GM12878 (cell line): ENCODE measurements around the gene NUDT13. TPM values are rescaled to one million over a fixed set of nuclear protein-coding genes. Genes with fewer than 3 reads are reported as not detected.

Source experiments
- ATAC-seq: fragments of 200-7000 bp; cut with Tn5 transposase; 3 replicates; pipeline ENCODE4 v1.9.1; 2020; ENCODE audit warnings: mild to moderate bottlenecking, moderate library complexity
- BruUV-seq: library from RNA; stranded (reverse); fragments of 400-500 nt; replicated peaks from 2 replicates; lab custom pipeline; 2021; lab: Mats Ljungman, UMichigan
- CTCF ChIA-PET: fragments of 300-600 bp; sonication (Branson Sonifier 250); formaldehyde crosslinking; extraction: SDS; loops from one replicate; lab custom pipeline; 2021; ENCODE audit warnings: inconsistent platforms; lab: Yijun Ruan, JAX
- POLR2A ChIA-PET: fragments of 350-600 bp; formaldehyde crosslinking; extraction: SDS; loops from one replicate; lab custom pipeline; 2021; ENCODE audit warnings: inconsistent platforms; lab: Charles Lee
- RAD21 ChIA-PET: fragments of 300-600 bp; sonication (Branson Sonifier 250); formaldehyde crosslinking; loops from one replicate; lab custom pipeline; 2023; ENCODE audit warnings: antibody characterized with exemption; ENCODE audit not compliant: unreplicated experiment; lab: Charles Lee
- SMC1A ChIA-PET: fragments of 300-600 bp; sonication (Branson Sonifier 250); formaldehyde crosslinking; loops from one replicate; lab custom pipeline; 2023; ENCODE audit not compliant: unreplicated experiment, uncharacterized antibody; lab: Charles Lee
- DNase-seq: peaks from one replicate; pipeline ENCODE4 v3.0.0-alpha.2; 2011; ENCODE audit warnings: low read depth, low spot score
- FAIRE-seq: peaks from 3 replicates; lab custom pipeline; 2011; peaks lifted over from hg19 to GRCh38; lab: Jason Lieb, UNC
- H2AFZ ChIP-seq: 2 replicates; pipeline ENCODE4 v1.6.0; 2011; ENCODE audit warnings: low read depth, low read length, control low read depth; ENCODE audit not compliant: control insufficient read depth
- H3K27ac ChIP-seq: 2 replicates; pipeline ENCODE4 v1.5.1; 2011; ENCODE audit warnings: control low read depth; ENCODE audit not compliant: control insufficient read depth, insufficient read depth
- H3K27me3 ChIP-seq, 2 experiments: replicated peaks in 1 of 2; 2 replicates each; pipeline versions ENCODE4 v1.6.0 to v1.6.1; 2011; ENCODE audit warnings: low read length in 1 of 2; ENCODE audit not compliant: control insufficient read depth in 2 of 2, insufficient read depth in 2 of 2
- H3K36me3 ChIP-seq, 2 experiments: 2 replicates each; pipeline ENCODE4 v1.5.1; 2011; ENCODE audit warnings: low read length in 1 of 2; ENCODE audit not compliant: control insufficient read depth in 2 of 2, insufficient read depth in 2 of 2
- H3K4me1 ChIP-seq: 2 replicates; pipeline ENCODE4 v1.6.1; 2011; ENCODE audit warnings: mild to moderate bottlenecking, low read length, moderate library complexity, mixed read lengths; ENCODE audit not compliant: control insufficient read depth, insufficient read depth
- H3K4me2 ChIP-seq: 2 replicates; pipeline ENCODE4 v1.6.0; 2011; ENCODE audit warnings: control low read depth; ENCODE audit not compliant: control insufficient read depth, insufficient read depth
- H3K4me3 ChIP-seq: fragments of 200-600 bp; sonication (generic); 2 replicates; pipeline ENCODE4 v1.5.1; 2016
- H3K79me2 ChIP-seq: 2 replicates; pipeline ENCODE4 v1.6.0; 2011; ENCODE audit warnings: low read length; ENCODE audit not compliant: control insufficient read depth, insufficient read depth
- H3K9ac ChIP-seq: 2 replicates; pipeline ENCODE4 v1.8.0; 2011; ENCODE audit warnings: low read length, control low read depth, mixed read lengths; ENCODE audit not compliant: control insufficient read depth, insufficient read depth
- H3K9me3 ChIP-seq: replicated peaks from 3 replicates; pipeline ENCODE4 v1.5.1; 2011; ENCODE audit warnings: mild to moderate bottlenecking, low read length; ENCODE audit not compliant: control insufficient read depth, insufficient read depth
- H4K20me1 ChIP-seq: 2 replicates; pipeline ENCODE4 v1.6.0; 2011; ENCODE audit not compliant: control insufficient read depth, insufficient read depth
- EGR1 ChIP-seq, 2 experiments: IDR thresholded peaks; 1 replicate in 1 of 2; 2 replicates in 1 of 2; pipeline ENCODE4 v1.6.1; 2011 to 2012; ENCODE audit warnings: low read depth in 2 of 2, low read length in 2 of 2, borderline replicate concordance in 1 of 2, mild to moderate bottlenecking in 1 of 2, moderate library complexity in 1 of 2
- EZH2 ChIP-seq: IDR thresholded peaks from 2 replicates; pipeline ENCODE4 v1.6.1; 2012; ENCODE audit warnings: low read depth, mild to moderate bottlenecking, control low read depth, inconsistent platforms, low read length, borderline replicate concordance; ENCODE audit not compliant: control insufficient read depth
- LARP7 ChIP-seq: fragments of 450-650 bp; IDR thresholded peaks from 2 replicates; pipeline ENCODE4 v1.6.1; 2017; ENCODE audit warnings: mild to moderate bottlenecking
- MXI1 ChIP-seq: fragments of 150-350 bp; IDR thresholded peaks from 2 replicates; pipeline ENCODE4 v1.6.1; 2011; ENCODE audit warnings: low read depth, mild to moderate bottlenecking, inconsistent platforms, low read length, improper control_type of control experiment
- RAD51 ChIP-seq: fragments of 450-650 bp; IDR thresholded peaks from 2 replicates; pipeline ENCODE4 v1.6.1; 2016; ENCODE audit warnings: moderate library complexity, mild to moderate bottlenecking, inconsistent platforms
- RBBP5 ChIP-seq: fragments of 200-600 bp; sonication (generic); conservative IDR thresholded peaks from 2 replicates; pipeline ENCODE4 v1.6.1; 2016
- TCF12 ChIP-seq: IDR thresholded peaks from 2 replicates; pipeline ENCODE4 v1.6.1; 2011; ENCODE audit warnings: low read depth, mild to moderate bottlenecking, low read length
- ZNF384 ChIP-seq: IDR thresholded peaks from 2 replicates; pipeline ENCODE4 v1.6.1; 2012; ENCODE audit warnings: low read depth, mild to moderate bottlenecking, low read length, improper control_type of control experiment, borderline replicate concordance
- WGBS: methylation state at CpG from one replicate; pipeline ENCODE4 v1.1.6; 2016; ENCODE audit warnings: low lambda C conversion rate; ENCODE audit not compliant: insufficient replicate concordance, insufficient coverage; ENCODE audit errors: missing lambda C conversion rate; 5-methylcytosine and 5-hydroxymethylcytosine counted together
- in situ Hi-C: fragments of 300-500 bp; cut with MboI; formaldehyde crosslinking; loops from 9 replicates; pipeline ENCODE4 v1.14.3; 2018; ENCODE audit warnings: mixed read lengths
- intact Hi-C: fragments of 100-400 bp; cut with micrococcal nuclease; formaldehyde crosslinking; loops from one replicate; pipeline ENCODE4 v1.14.2; 2022; ENCODE audit not compliant: unreplicated experiment
- polyA plus RNA-seq, 11 experiments: library from polyadenylated mRNA; depleted of rRNA in 4 of 11; unstranded in 6 of 11; stranded (reverse) in 5 of 11; fragments of >200 nt; fragmentation: Nextera tagmentation in 4 of 11; fragmentation: Illumina TruSeq in 1 of 11; extraction: Ambion mirVana in 4 of 11; extraction: Trizol in 1 of 11; gene quantifications; 1 replicate in 1 of 11; 2 replicates in 10 of 11; pipeline versions ENCODE4 v1.2.1 to v1.2.3, GENCODE V29; 2011 to 2016; ENCODE audit warnings: inconsistent platforms in 2 of 11, missing spikeins in 2 of 11, low read depth in 1 of 11
- total RNA-seq, 4 experiments: library from RNA; depleted of rRNA in 3 of 4; stranded (reverse); fragments of >200 nt in 3 of 4; fragmentation: Illumina TruSeq in 1 of 4; extraction: Trizol in 1 of 4; gene quantifications; 2 replicates each; pipeline versions ENCODE4 v1.2.1 to v1.2.3, GENCODE V29; 2013 to 2021
- TF ChIP-seq, protein P1 (sequence below): IDR thresholded peaks from 2 replicates; pipeline ENCODE4 v1.6.1; 2012; ENCODE audit warnings: low read depth, low read length, improper control_type of control experiment
- TF ChIP-seq, protein P2 (sequence below), 3 experiments: IDR thresholded peaks in 2 of 3; conservative IDR thresholded peaks in 1 of 3; 2 replicates each; pipeline ENCODE4 v1.5.1; 2011; ENCODE audit warnings: low read depth in 3 of 3, low read length in 3 of 3, mild to moderate bottlenecking in 3 of 3, control low read depth in 2 of 3, moderate library complexity in 2 of 3, inconsistent platforms in 1 of 3, mixed read lengths in 1 of 3; ENCODE audit not compliant: control insufficient read depth in 2 of 3, insufficient read depth in 1 of 3; ENCODE audit errors: extremely low read depth in 1 of 3
- TF ChIP-seq, protein P3 (sequence below): fragments of 450-650 bp; formaldehyde crosslinking; IDR thresholded peaks from 2 replicates; pipeline ENCODE4 v1.5.0; 2022; ENCODE audit warnings: mild to moderate bottlenecking, missing genetic modification characterization

Gene NUDT13
- total and polyA plus RNA-seq, 10 of the 15 experiments (the other 5 are each of a cell fraction or from before 2014, with no cell fraction given), result 0.72 to 6.1 (median 1.9) TPM

DNA sequence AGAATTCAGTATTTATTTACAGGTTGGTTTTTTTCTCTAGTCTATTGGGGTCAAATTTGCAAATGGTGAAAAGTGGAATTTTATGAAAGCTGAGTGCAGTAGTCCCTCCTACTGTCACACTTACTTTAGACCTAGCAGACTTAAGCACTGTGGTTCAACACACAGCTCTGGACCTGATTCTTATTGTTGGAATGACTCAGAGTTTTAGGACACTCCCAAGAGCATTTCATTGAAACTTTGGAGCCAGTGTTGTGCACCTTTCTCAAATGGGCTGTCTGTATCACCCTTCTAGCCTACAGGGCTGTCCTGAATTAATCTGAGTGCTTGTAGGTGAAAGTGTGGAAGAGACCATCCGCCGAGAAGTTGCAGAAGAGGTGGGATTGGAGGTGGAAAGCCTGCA lies 16.1 kb downstream of the NUDT13 start (continued):
- TF ChIP-seq RAD51, result no peak
- TF ChIP-seq TCF12, result no peak

DNA sequence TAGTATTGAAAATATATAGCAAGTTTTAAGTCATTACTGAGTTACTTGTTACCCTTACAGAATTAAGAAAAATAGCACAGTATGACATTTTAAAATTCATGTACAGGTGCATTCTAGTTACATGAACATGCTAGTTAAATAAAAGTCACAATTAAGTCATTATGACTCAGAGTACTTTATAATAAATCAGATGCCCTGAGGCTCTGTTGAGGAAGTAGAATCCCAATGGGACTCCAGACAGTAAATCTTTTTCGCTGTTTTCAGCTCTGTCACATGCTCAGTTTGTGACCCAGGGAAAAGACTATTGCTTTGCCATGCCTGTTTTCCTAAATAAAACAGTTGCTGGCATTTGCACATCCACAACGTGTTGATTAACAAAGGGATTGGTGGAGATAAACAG lies 21.0 kb downstream of the NUDT13 start:
- Histone ChIP-seq H3K9ac (no peak overlapping the region), H3K36me3 (peaks cover 3 to 23% of the 10 kb centered on the region in 2 experiments; a peak in 3 of 4 replicates), H3K27ac (no peak overlapping the region), H2AFZ (no peak overlapping the region), H3K4me3 (no peak overlapping the region), H3K4me2 (no peak overlapping the region), H3K9me3 (no peaks in the 10 kb centered on the region), H3K79me2 (no peaks in the 10 kb centered on the region), H4K20me1 (no peaks in the 10 kb centered on the region), H3K4me1 (no peaks in the 10 kb centered on the region), H3K27me3 (no peaks in the 10 kb centered on the region)
- no TSS peak for BruUV-seq
- ChIA-PET POLR2A (no interaction called here), RAD21 (no interaction called here), SMC1A (interaction anchor here (1.1 to 1.3 kb wide), 4 partner anchors 9 to 81 kb away, joined by 3 to 4 read pairs (median 4); partner anchors contain the start of gene P4HA1), CTCF (interaction anchor here (1.0 to 2.3 kb wide), 2 partner anchors 28 to 70 kb away, joined by 3 to 10 read pairs; no protein-coding TSS in a partner anchor)
- in situ Hi-C loops (no loop called here), intact Hi-C loops (no loop called here)
- FAIRE-seq (no peak), ATAC-seq (no peak), DNase-seq (no peak)
- 29% methylated on average over 2 of the region's 2 CpGs for WGBS
- TF ChIP-seq ZNF384, result no peak
- TF ChIP-seq, protein P1, sequence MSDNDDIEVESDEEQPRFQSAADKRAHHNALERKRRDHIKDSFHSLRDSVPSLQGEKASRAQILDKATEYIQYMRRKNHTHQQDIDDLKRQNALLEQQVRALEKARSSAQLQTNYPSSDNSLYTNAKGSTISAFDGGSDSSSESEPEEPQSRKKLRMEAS, result no peak
- TF ChIP-seq MXI1, result no peak
- TF ChIP-seq RBBP5, result no peak
- TF ChIP-seq LARP7, result no peak
- TF ChIP-seq EGR1 (IDR thresholded peaks at IDR 0.05; ENCODE audit: borderline replicate concordance in 1 of 2, low read depth in 2 of 2, low read length in 2 of 2), result no peak
- TF ChIP-seq, protein P2, sequence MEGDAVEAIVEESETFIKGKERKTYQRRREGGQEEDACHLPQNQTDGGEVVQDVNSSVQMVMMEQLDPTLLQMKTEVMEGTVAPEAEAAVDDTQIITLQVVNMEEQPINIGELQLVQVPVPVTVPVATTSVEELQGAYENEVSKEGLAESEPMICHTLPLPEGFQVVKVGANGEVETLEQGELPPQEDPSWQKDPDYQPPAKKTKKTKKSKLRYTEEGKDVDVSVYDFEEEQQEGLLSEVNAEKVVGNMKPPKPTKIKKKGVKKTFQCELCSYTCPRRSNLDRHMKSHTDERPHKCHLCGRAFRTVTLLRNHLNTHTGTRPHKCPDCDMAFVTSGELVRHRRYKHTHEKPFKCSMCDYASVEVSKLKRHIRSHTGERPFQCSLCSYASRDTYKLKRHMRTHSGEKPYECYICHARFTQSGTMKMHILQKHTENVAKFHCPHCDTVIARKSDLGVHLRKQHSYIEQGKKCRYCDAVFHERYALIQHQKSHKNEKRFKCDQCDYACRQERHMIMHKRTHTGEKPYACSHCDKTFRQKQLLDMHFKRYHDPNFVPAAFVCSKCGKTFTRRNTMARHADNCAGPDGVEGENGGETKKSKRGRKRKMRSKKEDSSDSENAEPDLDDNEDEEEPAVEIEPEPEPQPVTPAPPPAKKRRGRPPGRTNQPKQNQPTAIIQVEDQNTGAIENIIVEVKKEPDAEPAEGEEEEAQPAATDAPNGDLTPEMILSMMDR (IDR thresholded peaks at IDR 0.05 in 2 of 3, conservative IDR thresholded peaks at IDR 0.05 in 1 of 3; ENCODE audit: control insufficient read depth in 2 of 3, extremely low read depth in 1 of 3, insufficient read depth in 1 of 3, low read depth in 3 of 3, low read length in 3 of 3), result no peak
- TF ChIP-seq RAD51, result no peak
- TF ChIP-seq, protein P3, sequence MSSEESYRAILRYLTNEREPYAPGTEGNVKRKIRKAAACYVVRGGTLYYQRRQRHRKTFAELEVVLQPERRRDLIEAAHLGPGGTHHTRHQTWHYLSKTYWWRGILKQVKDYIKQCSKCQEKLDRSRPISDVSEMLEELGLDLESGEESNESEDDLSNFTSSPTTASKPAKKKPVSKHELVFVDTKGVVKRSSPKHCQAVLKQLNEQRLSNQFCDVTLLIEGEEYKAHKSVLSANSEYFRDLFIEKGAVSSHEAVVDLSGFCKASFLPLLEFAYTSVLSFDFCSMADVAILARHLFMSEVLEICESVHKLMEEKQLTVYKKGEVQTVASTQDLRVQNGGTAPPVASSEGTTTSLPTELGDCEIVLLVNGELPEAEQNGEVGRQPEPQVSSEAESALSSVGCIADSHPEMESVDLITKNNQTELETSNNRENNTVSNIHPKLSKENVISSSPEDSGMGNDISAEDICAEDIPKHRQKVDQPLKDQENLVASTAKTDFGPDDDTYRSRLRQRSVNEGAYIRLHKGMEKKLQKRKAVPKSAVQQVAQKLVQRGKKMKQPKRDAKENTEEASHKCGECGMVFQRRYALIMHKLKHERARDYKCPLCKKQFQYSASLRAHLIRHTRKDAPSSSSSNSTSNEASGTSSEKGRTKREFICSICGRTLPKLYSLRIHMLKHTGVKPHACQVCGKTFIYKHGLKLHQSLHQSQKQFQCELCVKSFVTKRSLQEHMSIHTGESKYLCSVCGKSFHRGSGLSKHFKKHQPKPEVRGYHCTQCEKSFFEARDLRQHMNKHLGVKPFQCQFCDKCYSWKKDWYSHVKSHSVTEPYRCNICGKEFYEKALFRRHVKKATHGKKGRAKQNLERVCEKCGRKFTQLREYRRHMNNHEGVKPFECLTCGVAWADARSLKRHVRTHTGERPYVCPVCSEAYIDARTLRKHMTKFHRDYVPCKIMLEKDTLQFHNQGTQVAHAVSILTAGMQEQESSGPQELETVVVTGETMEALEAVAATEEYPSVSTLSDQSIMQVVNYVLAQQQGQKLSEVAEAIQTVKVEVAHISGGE (CRISPR knock-in tag), result no peak
- no peak for TF ChIP-seq EZH2
